Measurements from ENCODE around the gene SEC31A. TPM values are rescaled to one million over a fixed set of nuclear protein-coding genes. Genes with fewer than 3 reads are reported as not detected.

The SEC31A gene
- total and polyA plus RNA-seq, 8 donors, result 72.1 to 590 (median 128) TPM

DNA sequence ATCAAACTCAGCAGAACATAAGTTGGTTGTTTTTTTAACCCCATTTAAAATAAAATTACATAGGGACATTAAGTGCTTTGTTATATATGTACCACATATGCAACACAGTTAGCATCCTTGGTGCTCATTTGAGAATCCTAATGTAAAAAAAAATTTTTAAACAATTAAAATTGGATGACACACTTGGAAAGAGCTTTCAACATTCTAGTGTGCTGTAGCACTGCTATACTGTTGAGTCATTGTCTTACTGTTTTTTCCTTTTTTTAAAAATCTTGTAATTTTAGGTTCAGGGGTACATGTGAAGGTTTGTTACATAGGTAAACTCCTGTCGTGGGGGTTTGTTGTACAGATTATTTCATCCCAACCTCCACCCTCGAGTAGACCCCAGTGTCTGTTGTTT lies 22.4 kb upstream of the SEC31A start:
- H3K27me3 ChIP-seq, result no peaks in the 10 kb centered on the region
- H3K27ac ChIP-seq, result no peak overlapping the region
- intact Hi-C loops (cut with DNase I; ENCODE audit: low total_unique reads), result no loop called here
- no peak for DNase-seq
- TF ChIP-seq CTCF (IDR thresholded peaks at IDR 0.05) (no peak), POLR2AphosphoS5 (IDR thresholded peaks at IDR 0.05) (no peak), POLR2A (IDR thresholded peaks at IDR 0.05) (no peak), EP300 (IDR thresholded peaks at IDR 0.05) (no peak)
- no peak overlapping the region for H3K4me3 ChIP-seq
- H3K9me3 ChIP-seq, result no peaks in the 10 kb centered on the region
- WGBS, 5 donors, result 43 to 50% (median 46%) methylated on average over 2 of the region's 2 CpGs
- peaks cover 0 to 40% (median 36%) of the 10 kb centered on the region in 4 donors for H3K36me3 ChIP-seq
- H3K4me1 ChIP-seq, result no peaks in the 10 kb centered on the region

DNA sequence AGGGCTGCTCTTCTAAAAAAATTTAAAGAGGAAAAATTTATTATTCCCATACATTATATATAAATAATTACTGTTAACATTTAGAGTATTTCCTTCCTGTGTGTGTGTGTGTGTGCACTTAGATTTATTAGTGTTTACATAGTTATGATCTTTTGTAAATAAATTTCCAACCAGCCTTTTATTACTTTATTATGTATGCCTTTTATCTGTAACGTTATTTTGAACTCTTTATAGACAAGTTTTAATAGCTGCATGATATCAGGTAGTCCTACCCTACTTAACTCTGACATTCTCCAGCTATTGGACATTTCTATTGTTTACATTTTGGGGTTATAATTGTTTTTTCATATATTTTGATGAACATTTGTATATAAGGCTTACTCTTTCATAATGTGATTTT lies 18.4 kb upstream of the SEC31A start:
- Histone ChIP-seq H3K36me3 (peaks cover 0 to 49% (median 42%) of the 10 kb centered on the region in 4 donors), H3K27ac (no peak overlapping the region), H3K4me3 (no peak overlapping the region), H3K9me3 (no peaks in the 10 kb centered on the region), H3K4me1 (peaks cover 0 to 8% (median 0%) of the 10 kb centered on the region in 4 donors), H3K27me3 (no peaks in the 10 kb centered on the region)
- intact Hi-C loops (cut with DNase I; ENCODE audit: low total_unique reads), result loop anchor here (10.0 kb wide), 1 partner anchor 95 kb away; no protein-coding TSS in a partner anchor
- no peak for DNase-seq
- TF ChIP-seq POLR2AphosphoS5 (IDR thresholded peaks at IDR 0.05) (no peak), CTCF (IDR thresholded peaks at IDR 0.05) (no peak), POLR2A (IDR thresholded peaks at IDR 0.05) (no peak), EP300 (IDR thresholded peaks at IDR 0.05) (no peak)
- 28 to 48% (median 41%) methylated on average over 1 of the region's 1 CpG for WGBS, 5 donors

- TF ChIP-seq POLR2A (IDR thresholded peaks at IDR 0.05) (no peak), POLR2AphosphoS5 (IDR thresholded peaks at IDR 0.05) (no peak), EP300 (IDR thresholded peaks at IDR 0.05) (no peak), CTCF (IDR thresholded peaks at IDR 0.05) (no peak)
- Histone ChIP-seq H3K4me3 (no peak overlapping the region), H3K36me3 (peaks cover 0 to 41% (median 37%) of the 10 kb centered on the region in 4 donors), H3K9me3 (no peaks in the 10 kb centered on the region), H3K27ac (no peak overlapping the region), H3K4me1 (peaks cover 3 to 17% (median 5%) of the 10 kb centered on the region in 4 donors), H3K27me3 (no peaks in the 10 kb centered on the region)
- 88 to 95% (median 93%) methylated on average over 3 of the region's 3 CpGs for WGBS, 5 donors
- DNase-seq, result no peak
- intact Hi-C loops (cut with DNase I; ENCODE audit: low total_unique reads), result loop anchor here (10.0 kb wide), 1 partner anchor 98 kb away; no protein-coding TSS in a partner anchor
These were observed 15.5 kb upstream of the SEC31A start for GRCh38 chr4:82906469-82906868.

DNA sequence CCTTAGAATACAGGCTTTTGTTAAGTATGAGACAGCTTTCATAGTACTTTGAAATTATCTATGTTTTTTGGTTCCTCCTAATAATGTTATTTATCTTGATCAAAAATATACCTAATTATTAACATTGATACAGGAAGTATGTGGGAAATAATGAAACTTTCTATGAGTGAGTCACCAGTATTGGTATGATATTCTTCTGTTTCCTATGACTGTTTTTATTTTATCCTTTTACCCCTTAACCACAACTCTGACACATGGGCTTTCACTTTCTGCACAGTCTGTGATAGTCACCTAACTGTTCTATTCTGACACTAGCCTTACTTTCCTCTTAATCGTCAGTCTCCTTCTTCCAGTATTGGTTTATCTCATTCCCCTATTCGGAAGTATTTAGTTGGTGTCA lies 14.3 kb upstream of the SEC31A start:
- DNase-seq, result no peak
- Histone ChIP-seq H3K4me1 (peaks cover 3 to 18% (median 7%) of the 10 kb centered on the region in 4 donors), H3K36me3 (peaks cover 0 to 32% (median 27%) of the 10 kb centered on the region in 4 donors), H3K27ac (no peak overlapping the region), H3K9me3 (no peaks in the 10 kb centered on the region), H3K4me3 (no peak overlapping the region), H3K27me3 (no peaks in the 10 kb centered on the region)
- no peak for TF ChIP-seq EP300 (IDR thresholded peaks at IDR 0.05)
- no peak for TF ChIP-seq POLR2AphosphoS5 (IDR thresholded peaks at IDR 0.05)
- TF ChIP-seq POLR2A (IDR thresholded peaks at IDR 0.05), result no peak
- TF ChIP-seq CTCF (IDR thresholded peaks at IDR 0.05), result no peak
- WGBS, 5 donors, result 62 to 78% (median 73%) methylated on average over 2 of the region's 2 CpGs
- intact Hi-C loops (cut with DNase I; ENCODE audit: low total_unique reads), result loop anchor here (10.0 kb wide), 1 partner anchor 100 kb away; no protein-coding TSS in a partner anchor
